ENCODE data around the gene C2orf92. TPM values are rescaled to one million over a fixed set of nuclear protein-coding genes. Genes with fewer than 3 reads are reported as not detected.
"Not testable (repeated sequence)": the region's sequence is repeated elsewhere in the genome, so short reads cannot be mapped to it uniquely, and the experiment has no call there.

C2orf92 gene
- total RNA-seq, 2 donors from 2014 or later, result 4.6 to 5.0 TPM

- H3K27ac ChIP-seq, result no peak overlapping the region
- TF ChIP-seq, protein P1, sequence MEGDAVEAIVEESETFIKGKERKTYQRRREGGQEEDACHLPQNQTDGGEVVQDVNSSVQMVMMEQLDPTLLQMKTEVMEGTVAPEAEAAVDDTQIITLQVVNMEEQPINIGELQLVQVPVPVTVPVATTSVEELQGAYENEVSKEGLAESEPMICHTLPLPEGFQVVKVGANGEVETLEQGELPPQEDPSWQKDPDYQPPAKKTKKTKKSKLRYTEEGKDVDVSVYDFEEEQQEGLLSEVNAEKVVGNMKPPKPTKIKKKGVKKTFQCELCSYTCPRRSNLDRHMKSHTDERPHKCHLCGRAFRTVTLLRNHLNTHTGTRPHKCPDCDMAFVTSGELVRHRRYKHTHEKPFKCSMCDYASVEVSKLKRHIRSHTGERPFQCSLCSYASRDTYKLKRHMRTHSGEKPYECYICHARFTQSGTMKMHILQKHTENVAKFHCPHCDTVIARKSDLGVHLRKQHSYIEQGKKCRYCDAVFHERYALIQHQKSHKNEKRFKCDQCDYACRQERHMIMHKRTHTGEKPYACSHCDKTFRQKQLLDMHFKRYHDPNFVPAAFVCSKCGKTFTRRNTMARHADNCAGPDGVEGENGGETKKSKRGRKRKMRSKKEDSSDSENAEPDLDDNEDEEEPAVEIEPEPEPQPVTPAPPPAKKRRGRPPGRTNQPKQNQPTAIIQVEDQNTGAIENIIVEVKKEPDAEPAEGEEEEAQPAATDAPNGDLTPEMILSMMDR (IDR thresholded peaks at IDR 0.05), result no peak
- intact Hi-C loops (cut with DNase I), result no loop called here
- H3K4me3 ChIP-seq, result no peak overlapping the region
- no peaks in the 10 kb centered on the region for H3K27me3 ChIP-seq
- no peak for DNase-seq
- H3K9ac ChIP-seq (ENCODE audit: low read depth in 2 of 2, low read length in 2 of 2), result no peak overlapping the region
- no peaks in the 10 kb centered on the region for H3K36me3 ChIP-seq
- H3K4me1 ChIP-seq, result no peaks in the 10 kb centered on the region
- H3K9me3 ChIP-seq, result no peaks in the 10 kb centered on the region
Observed at GRCh38 chr2:97670471-97670870, 958 bp downstream of the C2orf92 start.

DNA sequence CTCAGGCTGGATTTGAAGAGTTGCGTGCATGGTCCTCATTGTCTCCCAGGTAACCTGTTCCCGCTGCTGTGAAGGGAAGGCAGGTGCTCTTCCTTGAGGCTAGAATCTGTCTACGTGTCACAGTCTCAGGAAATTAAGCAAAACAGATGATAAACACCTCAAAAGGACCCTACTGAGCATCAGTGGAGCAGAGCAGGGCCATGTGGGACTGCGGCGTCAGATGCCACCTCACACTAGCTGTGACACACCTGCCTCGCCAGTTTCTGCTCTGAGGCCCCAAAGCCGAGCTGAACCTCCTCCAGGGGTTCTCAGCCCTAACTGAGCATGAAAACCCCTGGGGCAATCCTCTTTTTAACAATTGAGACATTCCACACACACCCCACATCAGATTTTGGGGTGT, 2.0 kb downstream of the C2orf92 start:
- TF ChIP-seq, protein P1 (IDR thresholded peaks at IDR 0.05), result no peak
- Histone ChIP-seq H3K27ac (no peak overlapping the region), H3K9ac (ENCODE audit: low read depth in 2 of 2, low read length in 2 of 2) (no peak overlapping the region), H3K4me3 (no peak overlapping the region), H3K9me3 (no peaks in the 10 kb centered on the region), H3K4me1 (no peaks in the 10 kb centered on the region), H3K36me3 (no peaks in the 10 kb centered on the region), H3K27me3 (no peaks in the 10 kb centered on the region)
- no peak for DNase-seq
- intact Hi-C loops (cut with DNase I), result no loop called here

- H3K27ac ChIP-seq; H3K9ac ChIP-seq (ENCODE audit: low read depth in 2 of 2, low read length in 2 of 2); intact Hi-C loops (cut with DNase I); H3K36me3 ChIP-seq; H3K27me3 ChIP-seq; H3K4me1 ChIP-seq; H3K4me3 ChIP-seq; H3K9me3 ChIP-seq; DNase-seq: not testable (repeated sequence)
Observed at GRCh38 chr2:97672606-97673140, 3.2 kb downstream of the C2orf92 start.

DNA sequence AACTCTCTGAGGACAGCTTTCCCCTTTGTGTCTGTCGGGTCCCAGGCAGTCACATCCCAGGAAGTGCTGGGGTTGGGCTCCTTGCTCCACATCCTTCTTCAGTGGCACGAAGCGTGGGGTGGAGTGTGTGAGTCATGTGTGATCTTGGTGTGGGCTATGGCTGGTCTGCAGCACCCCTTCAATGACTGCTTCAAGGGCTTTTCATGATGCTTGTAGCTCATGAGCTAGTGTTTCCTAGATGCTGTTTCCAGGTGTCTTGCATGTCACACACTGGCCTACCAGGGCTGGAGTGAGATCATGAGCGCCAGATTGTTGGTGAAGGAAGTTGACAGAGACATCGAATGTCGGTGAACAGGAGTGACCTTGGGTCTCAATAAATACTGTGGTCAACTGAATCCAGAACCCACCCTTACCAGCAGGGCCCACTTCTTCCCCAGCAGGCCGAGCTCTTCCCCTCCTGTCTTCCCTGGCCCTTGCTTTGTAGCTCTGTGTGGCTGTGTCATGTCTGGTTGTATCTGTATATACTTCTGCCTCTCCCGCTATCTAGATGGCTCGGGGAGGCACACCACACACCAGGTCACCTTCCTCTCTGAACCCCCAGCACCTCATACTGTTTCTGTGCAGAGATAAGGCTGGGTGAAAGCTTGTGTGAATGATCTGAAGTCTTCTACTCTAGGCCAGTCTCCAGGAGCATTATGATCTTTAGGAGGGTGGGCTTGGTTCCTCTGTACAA, 3.8 kb downstream of the C2orf92 start:
- H3K4me3 ChIP-seq, result no peak overlapping the region
- H3K36me3 ChIP-seq, result no peaks in the 10 kb centered on the region
- intact Hi-C loops (cut with DNase I), result no loop called here
- no peaks in the 10 kb centered on the region for H3K9me3 ChIP-seq
- TF ChIP-seq, protein P1 (IDR thresholded peaks at IDR 0.05), result no peak
- no peak overlapping the region for H3K27ac ChIP-seq
- H3K27me3 ChIP-seq, result no peaks in the 10 kb centered on the region
- DNase-seq, result no peak
- H3K4me1 ChIP-seq, result no peaks in the 10 kb centered on the region
- no peak overlapping the region for H3K9ac ChIP-seq (ENCODE audit: low read depth in 2 of 2, low read length in 2 of 2)

DNA sequence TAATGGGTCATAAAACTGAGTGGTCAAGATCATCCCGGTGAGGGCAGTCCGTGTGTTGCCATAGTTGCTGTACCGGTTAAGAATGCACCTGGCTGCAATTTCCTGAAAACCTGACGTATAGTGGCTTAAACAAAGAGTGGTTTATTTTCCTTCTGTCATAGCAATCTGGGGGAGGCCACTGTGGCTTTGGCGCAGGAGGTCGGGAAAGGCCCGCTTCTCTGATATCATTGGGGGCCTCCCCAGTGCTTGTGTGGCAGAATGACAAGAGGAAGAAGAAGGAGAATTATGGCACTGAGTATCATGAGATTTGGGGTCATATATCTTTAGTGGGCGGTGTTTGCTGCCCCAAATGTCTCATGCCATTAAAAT, 4.4 kb downstream of the C2orf92 start:
- Histone ChIP-seq H3K9ac (ENCODE audit: low read depth in 2 of 2, low read length in 2 of 2) (no peak overlapping the region), H3K27me3 (no peaks in the 10 kb centered on the region), H3K27ac (no peak overlapping the region), H3K9me3 (no peaks in the 10 kb centered on the region), H3K4me3 (no peak overlapping the region), H3K36me3 (no peaks in the 10 kb centered on the region), H3K4me1 (no peaks in the 10 kb centered on the region)
- TF ChIP-seq, protein P1 (IDR thresholded peaks at IDR 0.05), result no peak
- intact Hi-C loops (cut with DNase I), result no loop called here
- no peak for DNase-seq

DNA sequence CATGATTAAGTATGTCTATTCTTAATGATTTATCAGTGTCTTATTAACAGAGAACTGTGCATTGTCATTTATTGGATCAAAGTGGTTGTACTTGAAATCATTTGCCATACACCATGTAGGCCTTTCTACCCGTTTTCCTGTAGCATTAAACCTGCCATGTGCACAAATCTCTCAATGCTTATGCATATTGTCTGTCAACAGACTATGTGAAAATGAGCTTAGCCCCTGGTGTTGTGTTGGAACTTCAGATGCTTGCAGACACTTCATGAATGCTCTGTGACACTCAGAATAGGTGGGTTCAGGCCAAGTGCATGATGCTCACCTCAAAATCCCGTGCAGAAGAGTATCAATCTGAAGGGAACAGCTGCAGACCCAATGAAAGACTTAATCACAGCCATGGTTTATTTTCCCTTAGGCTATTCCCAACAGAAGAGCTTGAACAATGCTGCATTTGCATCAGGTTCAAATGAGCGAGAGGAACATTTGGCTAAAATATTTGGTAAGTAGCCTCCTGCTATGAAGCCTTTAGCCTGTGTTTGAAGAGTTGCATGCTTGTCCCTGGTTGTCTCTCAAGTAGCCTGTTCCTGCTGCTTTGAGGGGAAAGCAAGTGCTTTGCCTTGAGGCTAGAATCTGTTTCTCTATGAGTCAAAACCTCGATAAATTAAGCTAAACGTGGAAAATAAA, 6.1 kb downstream of the C2orf92 start:
- TF ChIP-seq, protein P1 (IDR thresholded peaks at IDR 0.05), result no peak
- Histone ChIP-seq H3K27ac (no peak overlapping the region), H3K4me3 (no peak overlapping the region), H3K9me3 (no peaks in the 10 kb centered on the region), H3K4me1 (no peaks in the 10 kb centered on the region), H3K27me3 (no peaks in the 10 kb centered on the region), H3K36me3 (no peaks in the 10 kb centered on the region), H3K9ac (ENCODE audit: low read depth in 2 of 2, low read length in 2 of 2) (no peak overlapping the region)
- no peak for DNase-seq
- intact Hi-C loops (cut with DNase I), result no loop called here

Measured in colonic mucosa (tissue), 4 donors.